MM.1S (cell line): ENCODE data around the gene SPECC1.
"Not testable (repeated sequence)": the region's sequence is repeated elsewhere in the genome, so short reads cannot be mapped to it uniquely, and the experiment has no call there.

Experiments
- EZH2phosphoT487 ChIP-seq: fragments of 300-600 bp; sonication (generic); IDR thresholded peaks from 2 replicates; pipeline ENCODE4 v1.6.1; 2018; ENCODE audit warnings: antibody characterized with exemption, low read length
- TF ChIP-seq, protein P1 (sequence below): fragments of 300-600 bp; sonication (generic); IDR thresholded peaks from 2 replicates; pipeline ENCODE4 v1.5.1; 2016; ENCODE audit warnings: antibody characterized with exemption, low read length, mixed read lengths

- not testable (repeated sequence) for TF ChIP-seq EZH2phosphoT487
- TF ChIP-seq, protein P1, sequence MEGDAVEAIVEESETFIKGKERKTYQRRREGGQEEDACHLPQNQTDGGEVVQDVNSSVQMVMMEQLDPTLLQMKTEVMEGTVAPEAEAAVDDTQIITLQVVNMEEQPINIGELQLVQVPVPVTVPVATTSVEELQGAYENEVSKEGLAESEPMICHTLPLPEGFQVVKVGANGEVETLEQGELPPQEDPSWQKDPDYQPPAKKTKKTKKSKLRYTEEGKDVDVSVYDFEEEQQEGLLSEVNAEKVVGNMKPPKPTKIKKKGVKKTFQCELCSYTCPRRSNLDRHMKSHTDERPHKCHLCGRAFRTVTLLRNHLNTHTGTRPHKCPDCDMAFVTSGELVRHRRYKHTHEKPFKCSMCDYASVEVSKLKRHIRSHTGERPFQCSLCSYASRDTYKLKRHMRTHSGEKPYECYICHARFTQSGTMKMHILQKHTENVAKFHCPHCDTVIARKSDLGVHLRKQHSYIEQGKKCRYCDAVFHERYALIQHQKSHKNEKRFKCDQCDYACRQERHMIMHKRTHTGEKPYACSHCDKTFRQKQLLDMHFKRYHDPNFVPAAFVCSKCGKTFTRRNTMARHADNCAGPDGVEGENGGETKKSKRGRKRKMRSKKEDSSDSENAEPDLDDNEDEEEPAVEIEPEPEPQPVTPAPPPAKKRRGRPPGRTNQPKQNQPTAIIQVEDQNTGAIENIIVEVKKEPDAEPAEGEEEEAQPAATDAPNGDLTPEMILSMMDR, result not testable (repeated sequence)
Measured at GRCh38 chr17:20327739-20328138, 318.6 kb downstream of the SPECC1 start.
